SK-N-MC (cell line): ENCODE data around the gene NRG4.
A peak's percentile ranks its signal among the peaks of the same experiment; 100 is the strongest.
"Not testable (repeated sequence)": the region's sequence is repeated elsewhere in the genome, so short reads cannot be mapped to it uniquely, and the experiment has no call there.

Source experiments
- DNase-seq: peaks from one replicate; pipeline ENCODE4 v3.0.0-alpha.2; 2011; ENCODE audit warnings: low read depth, low spot score
- H3K27ac ChIP-seq: fragments of 200-600 bp; sonication (generic); 2 replicates; pipeline ENCODE4 v1.5.1; 2016; ENCODE audit warnings: mixed run types
- H3K36me3 ChIP-seq: fragments of 200-600 bp; sonication (generic); 2 replicates; pipeline ENCODE4 v1.6.1; 2017; ENCODE audit warnings: antibody characterized with exemption, low read length, mixed read lengths; ENCODE audit not compliant: insufficient read depth
- H3K4me3 ChIP-seq: fragments of 200-600 bp; sonication (generic); 2 replicates; pipeline ENCODE4 v1.5.1; 2016
- H3K9ac ChIP-seq: fragments of 200-600 bp; sonication (generic); 2 replicates; pipeline ENCODE4 v1.8.0; 2017; ENCODE audit warnings: mixed run types, mixed read lengths; ENCODE audit not compliant: insufficient read length
- H3K9me3 ChIP-seq: fragments of 200-600 bp; sonication (generic); 2 replicates; pipeline ENCODE4 v1.6.1; 2017; ENCODE audit warnings: low read depth, mild to moderate bottlenecking, antibody characterized with exemption, low read length, moderate library complexity, mixed read lengths
- EZH2 ChIP-seq: fragments of 200-600 bp; sonication (generic); IDR thresholded peaks from one replicate; pipeline ENCODE4 v1.6.1; 2017; ENCODE audit warnings: antibody characterized with exemption
- FOXP2 ChIP-seq: optimal IDR thresholded peaks from 2 replicates; pipeline ENCODE3; 2011; ENCODE audit warnings: mild to moderate bottlenecking, moderate library complexity; ENCODE audit not compliant: insufficient read depth; ENCODE audit errors: extremely low read length, control extremely low read depth
- POLR2AphosphoS5 ChIP-seq: IDR thresholded peaks from 2 replicates; pipeline ENCODE4 v1.6.1; 2012; ENCODE audit warnings: mild to moderate bottlenecking, low read depth, low read length, borderline replicate concordance

The NRG4 gene, protein sequence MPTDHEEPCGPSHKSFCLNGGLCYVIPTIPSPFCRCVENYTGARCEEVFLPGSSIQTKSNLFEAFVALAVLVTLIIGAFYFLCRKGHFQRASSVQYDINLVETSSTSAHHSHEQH

DNA sequence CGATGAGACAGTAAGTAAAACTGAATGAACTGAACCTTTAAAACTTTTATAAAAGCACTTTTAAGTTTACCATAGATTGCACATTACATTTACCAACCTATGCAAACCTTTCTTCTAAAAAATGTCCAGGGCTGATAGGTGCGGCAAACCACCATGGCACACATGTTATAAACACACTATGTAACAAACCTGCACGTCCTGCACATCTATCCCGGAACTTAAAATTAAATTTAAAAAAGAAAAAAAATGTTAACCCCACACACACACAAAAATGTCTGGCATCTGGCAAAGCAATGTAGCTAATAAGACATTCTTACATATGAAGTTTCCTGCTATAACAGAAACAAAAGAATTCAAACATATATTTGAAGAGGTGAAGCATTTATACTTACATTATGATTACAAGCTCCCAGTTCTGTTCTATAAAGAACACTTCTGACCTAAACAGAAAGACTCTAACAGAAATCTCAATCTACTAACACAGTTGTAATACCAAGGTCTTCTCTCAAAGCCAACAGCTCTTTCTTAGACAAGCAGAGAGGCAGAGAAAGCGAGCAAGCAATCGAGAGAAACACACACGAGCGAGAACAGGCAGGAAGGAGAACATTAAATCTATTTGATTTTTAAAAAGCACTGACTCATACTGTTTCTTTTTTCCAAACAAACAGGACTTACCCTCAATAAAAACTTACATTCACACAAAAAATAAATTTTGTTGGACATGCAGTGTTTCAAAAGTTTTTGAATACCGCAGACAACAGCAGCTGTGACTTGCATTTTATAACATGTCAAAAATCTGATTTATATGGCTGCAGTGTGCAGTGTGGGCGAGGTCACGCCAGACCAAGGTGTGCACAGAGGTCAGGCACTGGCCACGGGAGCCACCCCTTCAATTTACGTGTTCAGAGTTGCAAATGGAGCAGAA lies at the start of gene NRG4:
Gene NRG4 (minus strand): TSS at position 798 of the 925 bp plus-strand sequence. CDS start 1,194 bp downstream, outside the sequence.
- Histone ChIP-seq H3K9me3 (no peaks in the 10 kb centered on the region), H3K9ac (peak within 1 kb of the TSS; percentile 75), H3K36me3 (no peaks in the 10 kb centered on the region), H3K4me3 (peak within 1 kb of the TSS; percentile 78), H3K27ac (peak within 1 kb of the TSS; percentile 68; the same call in 1 of the 2 replicates)
- no peak for TF ChIP-seq FOXP2
- no peak for TF ChIP-seq POLR2AphosphoS5
- no peak for TF ChIP-seq EZH2
- peak; percentile 8 for DNase-seq

DNA sequence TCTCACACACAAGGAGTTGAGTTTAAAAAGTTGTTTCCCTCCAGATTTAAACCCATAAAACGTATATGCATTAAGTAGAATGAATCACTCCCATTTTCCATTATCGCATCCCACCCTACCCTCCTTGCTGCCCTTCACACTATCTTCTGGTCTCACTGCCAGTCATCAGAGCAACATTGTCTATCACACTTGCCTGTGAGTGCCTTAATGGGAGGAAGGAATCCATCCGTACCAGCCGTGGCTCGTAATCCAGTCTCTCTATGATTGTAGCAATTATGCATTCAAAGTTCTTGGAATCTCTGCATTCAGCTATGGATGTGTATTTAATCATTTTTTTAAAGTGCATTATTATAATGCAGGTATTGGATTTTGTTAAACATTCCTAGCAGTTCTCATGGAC lies 49.5 kb upstream of the NRG4 start:
- Histone ChIP-seq H3K27ac (no peak overlapping the region), H3K9me3 (no peaks in the 10 kb centered on the region), H3K9ac (no peak overlapping the region), H3K36me3 (no peaks in the 10 kb centered on the region), H3K4me3 (no peak overlapping the region)
- no peak for DNase-seq
- no peak for TF ChIP-seq FOXP2
- TF ChIP-seq POLR2AphosphoS5 = no peak
- no peak for TF ChIP-seq EZH2

DNA sequence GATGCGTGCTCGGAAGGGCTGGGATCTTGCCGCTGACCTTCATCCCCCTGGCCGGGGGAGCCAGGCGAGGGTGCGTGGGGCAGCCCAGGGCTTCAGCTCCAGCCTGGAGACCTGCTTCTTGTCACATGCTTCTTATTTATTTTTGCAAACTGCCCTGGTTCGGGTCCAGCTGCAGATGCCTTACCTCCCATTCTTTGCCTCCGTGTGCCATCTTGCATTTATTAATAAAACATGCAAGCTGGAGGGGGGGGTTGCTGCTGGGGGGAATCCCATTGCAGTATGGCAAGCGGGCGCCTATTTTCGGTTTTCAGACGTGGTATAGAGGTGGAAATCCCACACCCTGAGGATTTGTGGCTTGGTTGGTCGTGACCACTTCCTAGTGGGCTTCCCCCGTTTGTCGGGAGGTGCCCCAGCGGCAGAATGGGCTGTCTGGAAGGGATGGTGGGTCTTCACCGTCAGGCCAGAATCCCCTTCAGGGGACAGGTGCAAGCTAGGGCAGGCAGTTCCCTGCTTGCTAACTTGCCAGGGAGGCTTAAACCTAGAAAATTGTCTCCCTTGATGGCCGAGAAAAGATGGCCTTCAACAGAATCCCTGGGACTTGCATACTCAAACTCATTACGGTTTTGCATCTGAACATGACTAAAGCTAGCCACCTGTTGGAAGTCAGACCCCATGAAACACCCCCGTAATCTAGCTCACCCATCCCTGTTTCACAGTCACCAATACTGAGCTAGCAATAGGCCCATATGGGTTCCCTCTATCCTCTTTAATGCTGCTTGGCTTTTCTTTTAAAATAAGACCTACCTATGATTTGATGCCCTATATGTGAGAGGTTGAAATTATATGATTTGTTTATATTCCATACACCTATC lies 48.1 kb upstream of the NRG4 start:
- Histone ChIP-seq H3K27ac (no peak overlapping the region), H3K9me3 (no peaks in the 10 kb centered on the region), H3K4me3 (peak overlapping the region; percentile 75), H3K36me3 (no peaks in the 10 kb centered on the region), H3K9ac (no peak overlapping the region)
- no peak for DNase-seq
- TF ChIP-seq EZH2 (no peak), POLR2AphosphoS5 (no peak), FOXP2 (no peak)

DNA sequence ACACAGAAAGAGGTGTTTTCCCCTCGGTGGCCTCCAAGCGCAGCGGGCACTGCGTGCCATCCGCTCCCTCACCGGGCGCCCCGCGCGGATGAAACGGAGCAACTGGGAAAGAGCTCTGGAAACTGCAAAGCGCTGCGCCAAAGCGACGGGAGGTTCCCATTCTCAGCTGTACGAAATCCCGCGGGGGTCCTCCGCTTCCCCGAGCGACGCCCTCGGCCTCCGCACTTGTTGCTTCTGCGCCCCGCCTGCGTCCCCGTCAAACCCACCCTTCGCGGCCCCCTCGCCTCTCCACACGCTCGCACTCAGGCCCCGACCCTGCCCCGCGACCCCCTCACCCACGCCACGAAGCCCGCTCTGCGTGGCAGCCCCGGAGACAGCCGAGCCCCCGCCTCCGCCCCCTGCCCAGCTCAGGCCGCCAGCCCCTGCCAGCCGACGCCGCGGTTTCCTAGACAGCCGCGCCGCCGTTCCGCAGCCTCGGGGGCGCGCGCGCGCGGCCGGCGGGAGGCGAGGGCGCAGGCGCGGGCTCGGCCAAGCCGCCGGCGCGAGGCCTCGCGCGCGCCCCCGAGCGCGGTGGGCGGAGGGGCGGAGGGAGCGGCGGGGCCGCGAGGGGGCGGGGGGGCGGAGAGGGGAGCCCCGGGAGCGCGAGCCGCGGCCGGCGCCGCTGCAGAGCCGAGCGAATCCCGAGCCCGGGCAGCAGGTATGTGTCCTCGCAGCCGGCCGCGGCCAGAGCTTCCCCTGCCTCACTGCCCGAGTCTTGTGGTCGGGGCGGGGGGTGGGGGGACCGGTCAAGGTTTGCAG lies 47.3 kb upstream of the NRG4 start, which contains the start of gene TMEM266:
Gene TMEM266 (plus strand): TSS at position 666 of the 798 bp plus-strand sequence. CDS start 74,279 bp downstream, outside the sequence.
- DNase-seq = no peak

DNA sequence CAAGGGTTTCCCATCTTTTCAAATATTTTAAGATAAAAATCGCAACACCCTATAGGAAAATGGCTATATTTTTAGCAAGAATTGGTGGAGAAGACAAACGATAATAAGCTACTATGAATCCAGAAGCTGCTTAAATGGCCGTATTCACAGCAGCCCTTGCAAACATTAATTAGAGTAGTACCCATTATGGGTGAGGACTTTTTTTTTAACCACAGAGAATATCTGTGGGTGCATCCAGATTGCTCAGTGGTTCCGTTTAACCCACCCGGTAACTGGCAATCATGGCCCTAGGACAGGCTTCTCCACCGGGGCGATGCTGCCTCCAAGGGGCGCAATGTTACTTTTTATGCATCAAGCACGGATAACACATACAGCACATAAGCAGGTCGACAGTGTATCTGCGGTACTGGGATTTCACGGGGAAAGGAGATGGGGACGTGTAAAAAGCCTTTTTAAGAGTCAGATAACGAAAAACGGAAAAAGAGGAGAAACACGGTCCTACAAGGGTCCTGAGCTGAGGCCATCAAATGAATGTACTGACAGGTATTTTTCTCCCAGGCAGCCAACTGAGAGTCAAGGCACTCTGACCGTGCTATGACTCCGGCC lies 46.6 kb upstream of the NRG4 start:
- peak overlapping the region; percentile 79 for H3K4me3 ChIP-seq
- H3K9me3 ChIP-seq = no peaks in the 10 kb centered on the region
- no peak for DNase-seq
- no peak overlapping the region for H3K9ac ChIP-seq
- no peak overlapping the region for H3K27ac ChIP-seq
- TF ChIP-seq FOXP2 (no peak), POLR2AphosphoS5 (no peak), EZH2 (no peak)
- no peaks in the 10 kb centered on the region for H3K36me3 ChIP-seq

More for the DNA sequence above, 47.3 kb upstream of the NRG4 start, which contains the start of gene TMEM266:
- Histone ChIP-seq H3K27ac (no peak within 1 kb of the TSS), H3K9ac (no peak within 1 kb of the TSS), H3K9me3 (no peaks in the 10 kb centered on the region), H3K4me3 (peak within 1 kb of the TSS; percentile 79), H3K36me3 (no peaks in the 10 kb centered on the region)
- TF ChIP-seq POLR2AphosphoS5 (no peak), EZH2 (no peak), FOXP2 (no peak)

- H3K27ac ChIP-seq = no peak overlapping the region
- peak overlapping the region; percentile 62 for H3K4me3 ChIP-seq
- H3K9ac ChIP-seq = no peak overlapping the region
- TF ChIP-seq FOXP2 = no peak
- TF ChIP-seq POLR2AphosphoS5 = no peak
- no peak for TF ChIP-seq EZH2
- H3K9me3 ChIP-seq = no peaks in the 10 kb centered on the region
- no peaks in the 10 kb centered on the region for H3K36me3 ChIP-seq
- DNase-seq = no peak
These were observed 45.2 kb upstream of the NRG4 start for GRCh38 chr15:76057332-76058000.

GRCh38 chr15:76056931-76057330 lies 44.7 kb upstream of the NRG4 start:
- Histone ChIP-seq H3K36me3 (no peaks in the 10 kb centered on the region), H3K9me3 (no peaks in the 10 kb centered on the region), H3K4me3 (peak overlapping the region; percentile 62; the same call in 1 of the 2 replicates), H3K9ac (no peak overlapping the region), H3K27ac (no peak overlapping the region)
- TF ChIP-seq EZH2 = no peak
- TF ChIP-seq FOXP2 = no peak
- TF ChIP-seq POLR2AphosphoS5 = no peak
- DNase-seq = no peak

GRCh38 chr15:76054201-76054600 lies 42.0 kb upstream of the NRG4 start:
- not testable (repeated sequence) for H3K36me3 ChIP-seq, H3K9ac ChIP-seq, H3K4me3 ChIP-seq, DNase-seq, H3K27ac ChIP-seq, H3K9me3 ChIP-seq
